Measurements from ENCODE around the gene STX17.
A peak's percentile ranks its signal among the peaks of the same experiment; 100 is the strongest.
"Not testable (repeated sequence)": the region's sequence is repeated elsewhere in the genome, so short reads cannot be mapped to it uniquely, and the experiment has no call there.

Gene STX17

GRCh38 chr9:99906403-99907207, at the start of gene STX17:
STX17 (plus strand) TSS chr9:99906654; CDS start chr9:99915240, 8,586 bp downstream.
- H3K79me2 ChIP-seq (ENCODE audit: low read length) = peaks cover 18% of the 10 kb centered on the region
- H3K4me3 ChIP-seq (ENCODE audit: low read length) = peak within 1 kb of the TSS; percentile 90
- TF ChIP-seq CTCF (IDR thresholded peaks at IDR 0.05; ENCODE audit: low read depth, low read length) (no peak), EZH2phosphoT487 (IDR thresholded peaks at IDR 0.05; ENCODE audit: low read depth) (no peak)
- peak within 1 kb of the TSS; percentile 52 for H3K27ac ChIP-seq (ENCODE audit: low read length)
- H3K36me3 ChIP-seq (replicated peaks; ENCODE audit: low read depth, low read length) = no peaks in the 10 kb centered on the region
- H3K9ac ChIP-seq (ENCODE audit: low read length) = peak within 1 kb of the TSS; percentile 83
- peaks cover 12% of the 10 kb centered on the region for H3K4me1 ChIP-seq (ENCODE audit: low read length)
- peak within 1 kb of the TSS; percentile 95 for H3K4me2 ChIP-seq (ENCODE audit: low read length)
- no peaks in the 10 kb centered on the region for H3K9me3 ChIP-seq (ENCODE audit: insufficient read depth, low read length)
- no peaks in the 10 kb centered on the region for H4K20me1 ChIP-seq (ENCODE audit: insufficient read depth, low read length)
- peak within 1 kb of the TSS; percentile 99 for H2AFZ ChIP-seq (ENCODE audit: low read depth, low read length)
- H3K27me3 ChIP-seq (ENCODE audit: low read depth, low read length) = no peaks in the 10 kb centered on the region

GRCh38 chr9:99857576-99857975, 48.9 kb upstream of the STX17 start:
- H3K79me2 ChIP-seq (ENCODE audit: low read length); H3K36me3 ChIP-seq (replicated peaks; ENCODE audit: low read depth, low read length); H3K4me3 ChIP-seq (ENCODE audit: low read length); H3K27ac ChIP-seq (ENCODE audit: low read length); H3K27me3 ChIP-seq (ENCODE audit: low read depth, low read length); H4K20me1 ChIP-seq (ENCODE audit: insufficient read depth, low read length); H3K9me3 ChIP-seq (ENCODE audit: insufficient read depth, low read length); H2AFZ ChIP-seq (ENCODE audit: low read depth, low read length); H3K9ac ChIP-seq (ENCODE audit: low read length); H3K4me2 ChIP-seq (ENCODE audit: low read length); H3K4me1 ChIP-seq (ENCODE audit: low read length): not testable (repeated sequence)

- no peak overlapping the region for H3K9ac ChIP-seq (ENCODE audit: low read length)
Observed at GRCh38 chr9:99858087-99858486, 48.4 kb upstream of the STX17 start.

GRCh38 chr9:99859243-99859980, 47.0 kb upstream of the STX17 start:
- Histone ChIP-seq H3K9ac (ENCODE audit: low read length) (no peak overlapping the region), H3K36me3 (replicated peaks; ENCODE audit: low read depth, low read length) (no peaks in the 10 kb centered on the region), H3K27me3 (ENCODE audit: low read depth, low read length) (no peaks in the 10 kb centered on the region), H3K4me2 (ENCODE audit: low read length) (no peak overlapping the region), H3K4me1 (ENCODE audit: low read length) (no peaks in the 10 kb centered on the region), H2AFZ (ENCODE audit: low read depth, low read length) (no peak overlapping the region), H3K9me3 (ENCODE audit: insufficient read depth, low read length) (no peaks in the 10 kb centered on the region), H3K79me2 (ENCODE audit: low read length) (no peaks in the 10 kb centered on the region), H3K4me3 (ENCODE audit: low read length) (no peak overlapping the region), H4K20me1 (ENCODE audit: insufficient read depth, low read length) (no peaks in the 10 kb centered on the region), H3K27ac (ENCODE audit: low read length) (no peak overlapping the region)
- TF ChIP-seq CTCF (IDR thresholded peaks at IDR 0.05; ENCODE audit: low read depth, low read length) (no peak), EZH2phosphoT487 (IDR thresholded peaks at IDR 0.05; ENCODE audit: low read depth) (no peak)

More at GRCh38 chr9:99858087-99858486, 48.4 kb upstream of the STX17 start:
- no peak overlapping the region for H3K27ac ChIP-seq (ENCODE audit: low read length)
- no peaks in the 10 kb centered on the region for H3K4me1 ChIP-seq (ENCODE audit: low read length)
- no peaks in the 10 kb centered on the region for H3K36me3 ChIP-seq (replicated peaks; ENCODE audit: low read depth, low read length)
- H3K4me2 ChIP-seq (ENCODE audit: low read length) = no peak overlapping the region
- H3K27me3 ChIP-seq (ENCODE audit: low read depth, low read length) = no peaks in the 10 kb centered on the region
- no peak overlapping the region for H2AFZ ChIP-seq (ENCODE audit: low read depth, low read length)
- no peaks in the 10 kb centered on the region for H3K9me3 ChIP-seq (ENCODE audit: insufficient read depth, low read length)
- no peak for TF ChIP-seq CTCF (IDR thresholded peaks at IDR 0.05; ENCODE audit: low read depth, low read length)
- TF ChIP-seq EZH2phosphoT487 (IDR thresholded peaks at IDR 0.05; ENCODE audit: low read depth) = no peak
- no peaks in the 10 kb centered on the region for H3K79me2 ChIP-seq (ENCODE audit: low read length)
- H4K20me1 ChIP-seq (ENCODE audit: insufficient read depth, low read length) = no peaks in the 10 kb centered on the region
- H3K4me3 ChIP-seq (ENCODE audit: low read length) = no peak overlapping the region
